Measurements from ENCODE around the gene ABI3. TPM values are rescaled to one million over a fixed set of nuclear protein-coding genes. Genes with fewer than 3 reads are reported as not detected.

Gene ABI3
- total and polyA plus RNA-seq, 8 donors, result 6.5 to 23.8 (median 9.9) TPM

DNA sequence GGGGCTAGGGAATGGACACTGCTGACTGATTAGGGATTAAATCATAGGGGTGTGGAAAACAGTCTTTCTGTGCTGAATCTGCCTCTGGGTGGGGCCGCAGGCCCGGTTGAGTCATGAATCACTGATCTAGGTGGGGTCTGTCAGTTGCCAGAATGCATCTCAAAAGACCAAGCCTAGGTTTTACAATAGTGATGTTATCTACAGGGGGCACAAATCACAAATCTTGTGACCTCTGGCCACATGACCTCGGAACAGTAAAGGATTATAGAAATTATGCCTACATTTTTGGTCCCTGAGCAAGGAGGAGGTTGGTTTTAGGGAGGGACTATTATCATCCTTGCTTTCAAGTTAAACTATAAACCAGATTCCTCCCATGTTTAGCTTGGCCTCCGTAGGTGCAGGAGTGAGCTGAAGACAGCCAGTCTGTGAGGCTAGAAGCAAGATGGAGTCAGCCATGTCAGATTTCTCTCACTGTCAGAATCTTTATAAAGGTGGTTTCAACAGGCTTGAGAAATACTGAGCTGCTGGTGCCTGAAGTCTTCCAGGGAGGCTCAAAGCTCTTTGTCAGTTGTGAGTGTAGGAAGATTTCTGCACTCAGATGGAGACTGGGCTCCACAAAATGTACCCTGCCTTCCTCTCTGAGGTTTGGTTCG lies 13.0 kb upstream of the ABI3 start:
- DNase-seq, result no peak
- Histone ChIP-seq H3K36me3 (no peaks in the 10 kb centered on the region), H3K27ac (no peak overlapping the region), H3K4me3 (no peak overlapping the region), H3K4me1 (peaks cover 0 to 7% of the 10 kb centered on the region in 2 donors), H3K27me3 (no peaks in the 10 kb centered on the region), H3K9me3 (no peaks in the 10 kb centered on the region)
- ATAC-seq, result no peak
- TF ChIP-seq CTCF (IDR thresholded peaks at IDR 0.05), result no peak
- intact Hi-C loops (cut with DNase I), result no loop called here

GRCh38 chr17:49198211-49198610 lies 12.3 kb upstream of the ABI3 start:
- H3K4me3 ChIP-seq, result no peak overlapping the region
- no peaks in the 10 kb centered on the region for H3K9me3 ChIP-seq
- H3K27ac ChIP-seq, result no peak overlapping the region
- no peak for DNase-seq
- H3K27me3 ChIP-seq, result no peaks in the 10 kb centered on the region
- H3K4me1 ChIP-seq, result peaks cover 0 to 7% of the 10 kb centered on the region in 2 donors
- intact Hi-C loops (cut with DNase I), result no loop called here
- TF ChIP-seq CTCF (IDR thresholded peaks at IDR 0.05), result no peak
- H3K36me3 ChIP-seq, result no peaks in the 10 kb centered on the region
- ATAC-seq, result no peak

DNA sequence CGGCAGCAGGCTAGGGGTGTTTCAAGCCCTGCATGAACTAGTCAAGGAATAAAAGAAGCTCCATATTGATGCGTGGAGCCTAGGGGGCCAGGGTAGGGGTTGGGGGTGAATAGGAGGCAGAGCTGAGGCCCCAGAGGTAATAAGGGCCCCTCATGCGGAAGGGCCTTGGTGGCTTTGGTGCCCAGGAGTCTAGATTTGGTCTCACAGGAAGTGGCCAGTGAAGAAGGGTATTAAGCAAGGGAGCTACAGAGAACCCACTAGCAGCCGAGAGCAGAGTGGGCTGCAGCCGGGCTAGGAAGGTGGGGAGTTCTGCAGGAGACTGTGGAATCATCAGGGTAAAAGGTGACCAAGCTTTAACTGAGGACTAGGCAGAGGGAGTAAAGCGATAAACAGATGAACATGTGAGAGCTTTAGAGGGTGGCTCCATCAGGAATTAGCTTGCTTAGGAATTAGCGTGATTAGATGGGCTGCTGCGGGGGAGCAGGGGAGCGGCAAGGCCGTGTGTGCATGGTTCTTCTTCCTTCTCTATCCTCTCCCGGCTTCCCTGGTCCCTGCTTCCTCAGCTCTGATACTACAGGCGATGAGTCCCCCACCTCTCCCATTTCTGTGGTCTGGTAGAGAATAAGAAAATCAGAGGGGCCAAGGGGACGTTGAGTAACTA lies 10.0 kb upstream of the ABI3 start:
- intact Hi-C loops (cut with DNase I), result no loop called here

DNA sequence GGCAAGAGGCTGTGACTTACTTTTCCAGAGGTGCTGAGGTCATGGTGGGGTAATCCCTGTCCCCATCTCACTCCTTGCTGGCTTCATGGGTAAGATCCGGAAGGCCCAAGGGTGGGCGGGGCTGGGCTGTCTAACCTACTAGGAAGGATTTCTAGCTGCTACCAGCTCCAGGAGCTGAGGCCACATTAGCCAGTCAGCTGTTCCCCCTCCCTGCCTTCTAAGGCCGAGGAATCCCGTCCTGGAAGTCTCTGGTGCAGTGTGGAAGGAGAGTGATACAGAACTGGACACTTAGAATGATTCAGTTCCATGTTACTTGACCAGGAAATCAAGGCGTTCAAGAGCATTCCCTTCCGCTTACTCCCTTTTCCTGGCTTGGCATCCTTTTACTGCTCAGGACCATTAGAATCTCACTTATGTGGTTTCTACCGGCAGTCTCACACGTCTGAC lies 9.0 kb upstream of the ABI3 start:
- intact Hi-C loops (cut with DNase I), result no loop called here
- Histone ChIP-seq H3K4me3 (no peak overlapping the region), H3K9me3 (no peaks in the 10 kb centered on the region), H3K36me3 (no peaks in the 10 kb centered on the region), H3K27ac (no peak overlapping the region), H3K27me3 (no peaks in the 10 kb centered on the region), H3K4me1 (no peaks in the 10 kb centered on the region)
- DNase-seq (no peak), ATAC-seq (no peak)
- no peak for TF ChIP-seq CTCF (IDR thresholded peaks at IDR 0.05)

More for the DNA sequence above, 10.0 kb upstream of the ABI3 start:
- Histone ChIP-seq H3K9me3 (no peaks in the 10 kb centered on the region), H3K4me1 (no peaks in the 10 kb centered on the region), H3K27me3 (no peaks in the 10 kb centered on the region), H3K4me3 (no peak overlapping the region), H3K36me3 (no peaks in the 10 kb centered on the region), H3K27ac (no peak overlapping the region)
- DNase-seq, result no peak
- ATAC-seq, result no peak
- TF ChIP-seq CTCF (IDR thresholded peaks at IDR 0.05), result no peak

DNA sequence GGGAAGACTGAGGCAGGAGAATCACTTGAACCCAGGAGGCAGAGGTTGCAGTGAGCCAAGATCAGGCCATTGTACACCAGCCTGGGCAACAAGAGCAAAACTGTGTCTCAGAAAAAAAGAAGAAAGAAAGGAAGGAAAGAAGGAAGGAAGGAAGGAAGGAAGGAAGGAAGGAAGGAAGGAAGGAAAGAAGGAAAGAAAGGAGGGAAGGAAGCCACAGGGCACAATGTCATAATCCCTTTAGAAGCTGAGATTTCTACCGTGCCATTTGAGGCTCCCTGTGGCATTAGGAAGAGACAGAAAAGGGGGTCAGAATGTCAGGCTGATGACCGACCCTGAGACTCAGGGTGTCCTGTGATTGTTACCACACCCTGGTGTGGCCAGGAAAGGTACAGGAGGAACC lies 6.7 kb upstream of the ABI3 start:
- H3K36me3 ChIP-seq, result no peaks in the 10 kb centered on the region
- TF ChIP-seq CTCF (IDR thresholded peaks at IDR 0.05), result no peak
- intact Hi-C loops (cut with DNase I), result no loop called here
- H3K27me3 ChIP-seq, result no peaks in the 10 kb centered on the region
- no peak overlapping the region for H3K4me3 ChIP-seq
- H3K27ac ChIP-seq, result no peak overlapping the region
- H3K9me3 ChIP-seq, result no peaks in the 10 kb centered on the region
- H3K4me1 ChIP-seq, result peaks cover 0 to 10% of the 10 kb centered on the region in 2 donors
- ATAC-seq, result no peak
- no peak for DNase-seq
